Measurements from ENCODE around the gene NT5DC4.

GRCh38 chr2:112705575-112705974, 15.2 kb upstream of the NT5DC4 start:
- TF ChIP-seq, protein P1, sequence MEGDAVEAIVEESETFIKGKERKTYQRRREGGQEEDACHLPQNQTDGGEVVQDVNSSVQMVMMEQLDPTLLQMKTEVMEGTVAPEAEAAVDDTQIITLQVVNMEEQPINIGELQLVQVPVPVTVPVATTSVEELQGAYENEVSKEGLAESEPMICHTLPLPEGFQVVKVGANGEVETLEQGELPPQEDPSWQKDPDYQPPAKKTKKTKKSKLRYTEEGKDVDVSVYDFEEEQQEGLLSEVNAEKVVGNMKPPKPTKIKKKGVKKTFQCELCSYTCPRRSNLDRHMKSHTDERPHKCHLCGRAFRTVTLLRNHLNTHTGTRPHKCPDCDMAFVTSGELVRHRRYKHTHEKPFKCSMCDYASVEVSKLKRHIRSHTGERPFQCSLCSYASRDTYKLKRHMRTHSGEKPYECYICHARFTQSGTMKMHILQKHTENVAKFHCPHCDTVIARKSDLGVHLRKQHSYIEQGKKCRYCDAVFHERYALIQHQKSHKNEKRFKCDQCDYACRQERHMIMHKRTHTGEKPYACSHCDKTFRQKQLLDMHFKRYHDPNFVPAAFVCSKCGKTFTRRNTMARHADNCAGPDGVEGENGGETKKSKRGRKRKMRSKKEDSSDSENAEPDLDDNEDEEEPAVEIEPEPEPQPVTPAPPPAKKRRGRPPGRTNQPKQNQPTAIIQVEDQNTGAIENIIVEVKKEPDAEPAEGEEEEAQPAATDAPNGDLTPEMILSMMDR (IDR thresholded peaks at IDR 0.05; ENCODE audit: low read length): no peak
- TF ChIP-seq EZH2 (IDR thresholded peaks at IDR 0.05; ENCODE audit: borderline replicate concordance, low read length): no peak

Data from OCI-LY1 (cell line).